ENCODE results near the gene AP2A2.

The AP2A2 gene

GRCh38 chr11:936199-936598, 10.5 kb downstream of the AP2A2 start:
- no peak overlapping the region for H2AFZ ChIP-seq (ENCODE audit: low read length)
- H3K36me3 ChIP-seq (replicated peaks in 1 of 2; ENCODE audit: control insufficient read depth in 2 of 2, insufficient read depth in 2 of 2, low read length in 2 of 2): peaks cover 2 to 6% of the 10 kb centered on the region in 2 donors
- no peak overlapping the region for H3K4me2 ChIP-seq (ENCODE audit: insufficient read depth, low read length, poor library complexity, severe bottlenecking)
- no peak overlapping the region for H2BK120ac ChIP-seq (ENCODE audit: low read depth, low read length)
- H3K27ac ChIP-seq (replicated peaks; ENCODE audit: low read length): no peak overlapping the region
- H3K4me3 ChIP-seq (ENCODE audit: low read length in 2 of 2): no peak overlapping the region
- WGBS, 2 donors (ENCODE audit: extremely low coverage in 2 of 2, insufficient read length in 2 of 2, insufficient replicate concordance in 1 of 2): no CpG with 5 or more reads among the region's 3 CpGs
- H3K27me3 ChIP-seq (ENCODE audit: control insufficient read depth in 3 of 3, insufficient read depth in 3 of 3, low read depth in 1 of 3, low read length in 3 of 3): no peaks in the 10 kb centered on the region
- H4K8ac ChIP-seq (ENCODE audit: low read depth, low read length): no peak overlapping the region
- H3K23ac ChIP-seq (ENCODE audit: low read depth, low read length, poor library complexity): no peak overlapping the region
- H2BK12ac ChIP-seq (ENCODE audit: low read length): no peak overlapping the region
- H2BK15ac ChIP-seq (ENCODE audit: low read length): no peak overlapping the region
- H3K4me1 ChIP-seq (ENCODE audit: control insufficient read depth in 2 of 2, insufficient read depth in 1 of 2, low read depth in 1 of 2, low read length in 2 of 2): peaks cover 12 to 22% of the 10 kb centered on the region in 2 donors
- no peak overlapping the region for H3K4ac ChIP-seq (ENCODE audit: low read length)
- H3K79me1 ChIP-seq (ENCODE audit: low read depth, low read length): peaks cover 6% of the 10 kb centered on the region
- H3K14ac ChIP-seq (ENCODE audit: low read length): no peak overlapping the region
- H2AK5ac ChIP-seq (ENCODE audit: low read depth, low read length): no peak overlapping the region
- no peaks in the 10 kb centered on the region for H3K9me3 ChIP-seq (replicated peaks in 1 of 2; ENCODE audit: control insufficient read depth in 2 of 2, insufficient read depth in 1 of 2, low read depth in 1 of 2, low read length in 2 of 2)
- no peak for DNase-seq (ENCODE audit: low spot score)
- no peak overlapping the region for H2BK5ac ChIP-seq (ENCODE audit: low read length)
- no peak overlapping the region for H3K9ac ChIP-seq (ENCODE audit: low read depth, low read length, poor library complexity)
- no peak overlapping the region for H3K18ac ChIP-seq (ENCODE audit: low read length)
- no peak overlapping the region for H4K91ac ChIP-seq (ENCODE audit: low read depth, low read length, poor library complexity)

DNA sequence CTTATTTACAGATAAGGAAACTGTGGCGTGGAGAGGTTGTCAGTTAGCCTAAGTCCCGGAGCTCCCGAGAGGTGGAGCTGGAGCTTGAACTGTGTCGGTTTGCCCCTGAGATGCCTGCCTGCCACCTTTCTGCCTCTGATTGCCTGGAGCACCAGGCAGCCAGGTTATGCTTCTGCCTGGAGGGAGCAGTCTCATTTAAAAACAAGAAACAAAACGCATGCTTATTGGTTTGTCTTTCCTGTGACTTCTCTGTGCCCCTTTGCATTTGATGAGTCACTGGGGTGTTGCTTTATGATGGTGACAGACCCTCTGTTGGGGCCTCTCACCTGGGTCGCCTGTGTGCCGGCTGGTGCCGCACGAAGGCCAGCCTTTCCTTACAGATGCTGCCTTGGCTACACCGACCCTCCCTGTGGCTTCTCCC, 12.2 kb downstream of the AP2A2 start:
- Histone ChIP-seq H2AFZ (ENCODE audit: low read length) (no peak overlapping the region), H3K79me1 (ENCODE audit: low read depth, low read length) (peaks cover 6% of the 10 kb centered on the region), H3K9ac (ENCODE audit: low read depth, low read length, poor library complexity) (no peak overlapping the region), H2BK15ac (ENCODE audit: low read length) (no peak overlapping the region), H3K36me3 (replicated peaks in 1 of 2; ENCODE audit: control insufficient read depth in 2 of 2, insufficient read depth in 2 of 2, low read length in 2 of 2) (peaks cover 2 to 6% of the 10 kb centered on the region in 2 donors), H3K18ac (ENCODE audit: low read length) (no peak overlapping the region), H2BK12ac (ENCODE audit: low read length) (no peak overlapping the region), H3K9me3 (replicated peaks in 1 of 2; ENCODE audit: control insufficient read depth in 2 of 2, insufficient read depth in 1 of 2, low read depth in 1 of 2, low read length in 2 of 2) (no peaks in the 10 kb centered on the region), H3K4ac (ENCODE audit: low read length) (no peak overlapping the region), H3K4me2 (ENCODE audit: insufficient read depth, low read length, poor library complexity, severe bottlenecking) (no peak overlapping the region), H4K91ac (ENCODE audit: low read depth, low read length, poor library complexity) (no peak overlapping the region), H2BK120ac (ENCODE audit: low read depth, low read length) (no peak overlapping the region), H3K23ac (ENCODE audit: low read depth, low read length, poor library complexity) (no peak overlapping the region), H2AK5ac (ENCODE audit: low read depth, low read length) (no peak overlapping the region), H3K4me1 (ENCODE audit: control insufficient read depth in 2 of 2, insufficient read depth in 1 of 2, low read depth in 1 of 2, low read length in 2 of 2) (peaks cover 21 to 25% of the 10 kb centered on the region in 2 donors), H3K27me3 (ENCODE audit: control insufficient read depth in 3 of 3, insufficient read depth in 3 of 3, low read depth in 1 of 3, low read length in 3 of 3) (no peaks in the 10 kb centered on the region), H4K8ac (ENCODE audit: low read depth, low read length) (no peak overlapping the region), H3K27ac (replicated peaks; ENCODE audit: low read length) (no peak overlapping the region), H3K4me3 (ENCODE audit: low read length in 2 of 2) (no peak overlapping the region), H3K14ac (ENCODE audit: low read length) (no peak overlapping the region), H2BK5ac (ENCODE audit: low read length) (no peak overlapping the region)
- no CpG with 5 or more reads among the region's 10 CpGs for WGBS, 2 donors (ENCODE audit: extremely low coverage in 2 of 2, insufficient read length in 2 of 2, insufficient replicate concordance in 1 of 2)
- no peak for DNase-seq (ENCODE audit: low spot score)

- peak overlapping the region; percentile 29 for H3K4me2 ChIP-seq (ENCODE audit: insufficient read depth, low read length, poor library complexity, severe bottlenecking)
- WGBS, 2 donors (ENCODE audit: extremely low coverage in 2 of 2, insufficient read length in 2 of 2, insufficient replicate concordance in 1 of 2): no CpG with 5 or more reads among the region's 11 CpGs
- H3K23ac ChIP-seq (ENCODE audit: low read depth, low read length, poor library complexity): no peak overlapping the region
- no peaks in the 10 kb centered on the region for H3K27me3 ChIP-seq (ENCODE audit: control insufficient read depth in 3 of 3, insufficient read depth in 3 of 3, low read depth in 1 of 3, low read length in 3 of 3)
- no peak overlapping the region for H2BK5ac ChIP-seq (ENCODE audit: low read length)
- peak overlapping the region; percentile 91 for H2AK5ac ChIP-seq (ENCODE audit: low read depth, low read length)
- peaks cover 4 to 14% of the 10 kb centered on the region in 2 donors for H3K36me3 ChIP-seq (replicated peaks in 1 of 2; ENCODE audit: control insufficient read depth in 2 of 2, insufficient read depth in 2 of 2, low read length in 2 of 2)
- no peak for DNase-seq (ENCODE audit: low spot score)
- H3K9ac ChIP-seq (ENCODE audit: low read depth, low read length, poor library complexity): no peak overlapping the region
- peaks cover 37 to 43% of the 10 kb centered on the region in 2 donors for H3K4me1 ChIP-seq (ENCODE audit: control insufficient read depth in 2 of 2, insufficient read depth in 1 of 2, low read depth in 1 of 2, low read length in 2 of 2)
- no peak overlapping the region for H4K91ac ChIP-seq (ENCODE audit: low read depth, low read length, poor library complexity)
- peak overlapping the region; percentile 1 for H2BK15ac ChIP-seq (ENCODE audit: low read length)
- no peak overlapping the region for H3K27ac ChIP-seq (replicated peaks; ENCODE audit: low read length)
- H3K18ac ChIP-seq (ENCODE audit: low read length): peak overlapping the region; percentile 55
- no peak overlapping the region for H3K14ac ChIP-seq (ENCODE audit: low read length)
- no peak overlapping the region for H3K4me3 ChIP-seq (ENCODE audit: low read length in 2 of 2)
- H2BK12ac ChIP-seq (ENCODE audit: low read length): no peak overlapping the region
- no peaks in the 10 kb centered on the region for H3K9me3 ChIP-seq (replicated peaks in 1 of 2; ENCODE audit: control insufficient read depth in 2 of 2, insufficient read depth in 1 of 2, low read depth in 1 of 2, low read length in 2 of 2)
- no peak overlapping the region for H4K8ac ChIP-seq (ENCODE audit: low read depth, low read length)
- no peak overlapping the region for H2AFZ ChIP-seq (ENCODE audit: low read length)
- no peaks in the 10 kb centered on the region for H3K79me1 ChIP-seq (ENCODE audit: low read depth, low read length)
- H2BK120ac ChIP-seq (ENCODE audit: low read depth, low read length): no peak overlapping the region
- no peak overlapping the region for H3K4ac ChIP-seq (ENCODE audit: low read length)
These were observed 14.9 kb downstream of the AP2A2 start for GRCh38 chr11:940496-941135.

DNA sequence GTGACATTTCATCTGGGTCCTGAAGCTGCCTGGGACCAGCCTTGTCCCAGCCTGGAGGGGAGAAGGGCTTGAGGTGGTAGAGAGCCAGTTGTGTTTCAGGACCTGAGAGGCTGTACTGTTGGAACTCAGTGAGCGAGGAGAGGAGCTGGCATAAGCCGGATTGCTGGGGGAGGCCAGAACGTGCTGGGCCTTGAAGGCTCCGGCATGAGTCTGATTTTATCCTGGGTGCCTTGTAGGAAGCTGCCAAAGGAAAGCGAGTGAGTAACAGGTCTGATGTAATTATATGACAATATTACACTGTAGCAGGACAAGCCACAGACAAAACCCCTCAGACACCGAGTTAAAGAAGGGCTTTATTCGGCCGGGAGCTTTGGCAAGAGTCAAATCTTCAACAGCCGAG, 17.2 kb downstream of the AP2A2 start:
- no peak for DNase-seq (ENCODE audit: low spot score)
- Histone ChIP-seq H3K9ac (ENCODE audit: low read depth, low read length, poor library complexity) (no peak overlapping the region), H2AFZ (ENCODE audit: low read length) (no peak overlapping the region), H3K4me1 (ENCODE audit: control insufficient read depth in 2 of 2, insufficient read depth in 1 of 2, low read depth in 1 of 2, low read length in 2 of 2) (peaks cover 39 to 52% of the 10 kb centered on the region in 2 donors), H3K36me3 (replicated peaks in 1 of 2; ENCODE audit: control insufficient read depth in 2 of 2, insufficient read depth in 2 of 2, low read length in 2 of 2) (peaks cover 4 to 14% of the 10 kb centered on the region in 2 donors), H2BK5ac (ENCODE audit: low read length) (no peak overlapping the region), H2AK5ac (ENCODE audit: low read depth, low read length) (peak overlapping the region; percentile 4), H3K4ac (ENCODE audit: low read length) (no peak overlapping the region), H3K79me1 (ENCODE audit: low read depth, low read length) (peaks cover 3% of the 10 kb centered on the region), H3K27ac (replicated peaks; ENCODE audit: low read length) (peak overlapping the region; percentile 20), H4K8ac (ENCODE audit: low read depth, low read length) (no peak overlapping the region), H2BK120ac (ENCODE audit: low read depth, low read length) (no peak overlapping the region), H3K14ac (ENCODE audit: low read length) (no peak overlapping the region), H4K91ac (ENCODE audit: low read depth, low read length, poor library complexity) (no peak overlapping the region), H2BK15ac (ENCODE audit: low read length) (no peak overlapping the region), H3K9me3 (replicated peaks in 1 of 2; ENCODE audit: control insufficient read depth in 2 of 2, insufficient read depth in 1 of 2, low read depth in 1 of 2, low read length in 2 of 2) (peaks cover 0 to 2% of the 10 kb centered on the region in 2 donors), H3K18ac (ENCODE audit: low read length) (peak overlapping the region; percentile 71), H2BK12ac (ENCODE audit: low read length) (no peak overlapping the region), H3K27me3 (ENCODE audit: control insufficient read depth in 3 of 3, insufficient read depth in 3 of 3, low read depth in 1 of 3, low read length in 3 of 3) (no peaks in the 10 kb centered on the region), H3K23ac (ENCODE audit: low read depth, low read length, poor library complexity) (no peak overlapping the region), H3K4me2 (ENCODE audit: insufficient read depth, low read length, poor library complexity, severe bottlenecking) (no peak overlapping the region), H3K4me3 (ENCODE audit: low read length in 2 of 2) (no peak overlapping the region)
- no CpG with 5 or more reads among the region's 9 CpGs for WGBS, 2 donors (ENCODE audit: extremely low coverage in 2 of 2, insufficient read length in 2 of 2, insufficient replicate concordance in 1 of 2)
